Uterus (tissue), 4 donors: ENCODE results near the gene IL6ST. TPM values are rescaled to one million over a fixed set of nuclear protein-coding genes. Genes with fewer than 3 reads are reported as not detected.
"Not testable (repeated sequence)": the region's sequence is repeated elsewhere in the genome, so short reads cannot be mapped to it uniquely, and the experiment has no call there.

Source experiments
- DNase-seq, 2 donors: peaks; one replicate each; pipeline ENCODE4 v3.0.0-alpha.2; 2019 to 2020
- H3K27ac ChIP-seq, 2 donors: fragments of 200-600 bp; sonication (generic); 1 replicate in 1 of 2; 2 replicates in 1 of 2; pipeline ENCODE4 v1.5.1; 2016 to 2018
- H3K27me3 ChIP-seq, 2 donors: fragments of 200-600 bp; sonication (generic); one replicate each; pipeline ENCODE4 v1.5.1; 2018 to 2019; ENCODE audit warnings: control low read depth in 1 of 2
- H3K36me3 ChIP-seq, 2 donors: fragments of 200-600 bp; sonication (generic); one replicate each; pipeline ENCODE4 v1.5.1; 2019; ENCODE audit warnings: control low read depth in 1 of 2
- H3K4me1 ChIP-seq, 2 donors: fragments of 200-600 bp; sonication (generic); one replicate each; pipeline ENCODE4 v1.5.1; 2018 to 2019; ENCODE audit warnings: control low read depth in 1 of 2
- H3K4me3 ChIP-seq, 2 donors: fragments of 200-600 bp; sonication (generic); 1 replicate in 1 of 2; 2 replicates in 1 of 2; pipeline ENCODE4 v1.5.1; 2018 to 2019; ENCODE audit warnings: mild to moderate bottlenecking in 1 of 2
- H3K9me3 ChIP-seq, 2 donors: fragments of 200-600 bp; sonication (generic); one replicate each; pipeline ENCODE4 v1.5.1; 2019; ENCODE audit warnings: control low read depth in 1 of 2
- CTCF ChIP-seq, 4 experiments: fragments of 200-600 bp in 2 of 4; fragments of 450-650 bp in 2 of 4; sonication (generic) in 2 of 4; IDR thresholded peaks; one replicate each; pipeline ENCODE4 v1.5.1; 2016 to 2019; ENCODE audit warnings: antibody characterized with exemption in 4 of 4, mild to moderate bottlenecking in 2 of 4, moderate library complexity in 1 of 4
- POLR2A ChIP-seq, 2 donors: fragments of 450-650 bp; IDR thresholded peaks; one replicate each; pipeline ENCODE4 v1.6.1; 2016; ENCODE audit warnings: antibody characterized with exemption in 2 of 2, mild to moderate bottlenecking in 1 of 2, moderate library complexity in 1 of 2
- intact Hi-C: fragments of 100-400 bp; cut with DNase I; formaldehyde crosslinking; loops from one replicate; pipeline ENCODE4 v1.15.1; 2023; ENCODE audit warnings: low total_unique reads
- total RNA-seq, 4 donors: library from RNA; depleted of rRNA in 3 of 4; stranded (reverse); fragments of >200 nt in 3 of 4; gene quantifications; one replicate each; pipeline versions ENCODE4 v1.1.0 to v1.2.4, GENCODE V29; 2014 to 2023
- donor health status: DM: yes; HTN: yes; CAD: no.

IL6ST gene
- total RNA-seq = 100 to 1,000 TPM; 147 to 414 (median 364) TPM

GRCh38 chr5:55994495-55994997, at the start of gene IL6ST:
Gene IL6ST, minus strand, starts transcription at chr5:55994963. Its CDS starts 18,685 bp downstream, at chr5:55976278.
- H3K4me1 ChIP-seq = peaks cover 0 to 15% of the 10 kb centered on the region in 2 donors
- peak within 1 kb of the TSS; percentile 98 for H3K27ac ChIP-seq
- no peak for DNase-seq
- H3K9me3 ChIP-seq = no peaks in the 10 kb centered on the region
- peak; percentile 88 to 97 for TF ChIP-seq POLR2A (IDR thresholded peaks at IDR 0.05)
- peak in 1 of 4 experiments; percentile 21 for TF ChIP-seq CTCF (IDR thresholded peaks at IDR 0.05)
- H3K36me3 ChIP-seq = no peaks in the 10 kb centered on the region
- no peaks in the 10 kb centered on the region for H3K27me3 ChIP-seq
- intact Hi-C loops = no loop called here
- peak within 1 kb of the TSS; percentile 80 to 90 for H3K4me3 ChIP-seq

GRCh38 chr5:56039985-56040384, 45.2 kb upstream of the IL6ST start:
- H3K36me3 ChIP-seq = no peaks in the 10 kb centered on the region
- no peaks in the 10 kb centered on the region for H3K4me1 ChIP-seq
- no peaks in the 10 kb centered on the region for H3K9me3 ChIP-seq
- H3K4me3 ChIP-seq = no peak overlapping the region
- TF ChIP-seq POLR2A (IDR thresholded peaks at IDR 0.05) (no peak), CTCF (IDR thresholded peaks at IDR 0.05) (no peak)
- DNase-seq = no peak
- no peaks in the 10 kb centered on the region for H3K27me3 ChIP-seq
- intact Hi-C loops = no loop called here
- no peak overlapping the region for H3K27ac ChIP-seq

- intact Hi-C loops, H3K27ac ChIP-seq, H3K4me3 ChIP-seq, H3K4me1 ChIP-seq, DNase-seq, H3K27me3 ChIP-seq, H3K9me3 ChIP-seq, H3K36me3 ChIP-seq: not testable (repeated sequence)
Observed at GRCh38 chr5:56038206-56038605, 43.4 kb upstream of the IL6ST start.

GRCh38 chr5:56037531-56038010, 42.8 kb upstream of the IL6ST start:
- intact Hi-C loops = no loop called here
- H3K36me3 ChIP-seq = no peaks in the 10 kb centered on the region
- no peak for DNase-seq
- TF ChIP-seq POLR2A (IDR thresholded peaks at IDR 0.05) (no peak), CTCF (IDR thresholded peaks at IDR 0.05) (no peak)
- H3K4me3 ChIP-seq = no peak overlapping the region
- H3K27me3 ChIP-seq = no peaks in the 10 kb centered on the region
- no peaks in the 10 kb centered on the region for H3K9me3 ChIP-seq
- no peaks in the 10 kb centered on the region for H3K4me1 ChIP-seq
- no peak overlapping the region for H3K27ac ChIP-seq

- DNase-seq, H3K9me3 ChIP-seq, intact Hi-C loops, H3K36me3 ChIP-seq, H3K27me3 ChIP-seq, H3K4me1 ChIP-seq, H3K27ac ChIP-seq, H3K4me3 ChIP-seq: not testable (repeated sequence)
Observed at GRCh38 chr5:56035394-56035793, 40.6 kb upstream of the IL6ST start.

GRCh38 chr5:56029871-56030630, 35.3 kb upstream of the IL6ST start:
- H3K27ac ChIP-seq = peak overlapping the region; percentile 17 to 20
- H3K36me3 ChIP-seq, H3K4me3 ChIP-seq, intact Hi-C loops, H3K27me3 ChIP-seq, H3K4me1 ChIP-seq, DNase-seq, H3K9me3 ChIP-seq: not testable (repeated sequence)
